ENCODE data around the gene DENND5A. TPM values are rescaled to one million over a fixed set of nuclear protein-coding genes. Genes with fewer than 3 reads are reported as not detected.

DENND5A gene
- total RNA-seq, 4 donors from 2014 or later, result 103 to 135 (median 108) TPM

- intact Hi-C loops (cut with DNase I), result no loop called here
- Histone ChIP-seq H3K27ac (replicated peaks in 1 of 4) (no peak overlapping the region), H3K27me3 (no peaks in the 10 kb centered on the region), H3K4me3 (no peak overlapping the region), H3K9me3 (peaks cover 0 to 11% (median 7%) of the 10 kb centered on the region in 4 donors), H3K36me3 (no peaks in the 10 kb centered on the region), H3K4me1 (no peaks in the 10 kb centered on the region)
- DNase-seq (ENCODE audit: extremely low spot score), result no peak
- WGBS, result 94% methylated on average over 2 of the region's 2 CpGs
- TF ChIP-seq POLR2AphosphoS5 (IDR thresholded peaks at IDR 0.05) (no peak), CTCF (IDR thresholded peaks at IDR 0.05) (no peak), POLR2A (IDR thresholded peaks at IDR 0.05; ENCODE audit: low read depth) (no peak), EP300 (IDR thresholded peaks at IDR 0.05) (no peak)
Measured at GRCh38 chr11:9112075-9112474, 153.1 kb downstream of the DENND5A start.

GRCh38 chr11:9109858-9110731 is 155.1 kb downstream of the DENND5A start:
- Histone ChIP-seq H3K27me3 (no peaks in the 10 kb centered on the region), H3K36me3 (no peaks in the 10 kb centered on the region), H3K4me3 (no peak overlapping the region), H3K27ac (replicated peaks in 1 of 4) (no peak overlapping the region), H3K9me3 (peaks cover 0 to 11% (median 7%) of the 10 kb centered on the region in 4 donors), H3K4me1 (no peaks in the 10 kb centered on the region)
- TF ChIP-seq EP300 (IDR thresholded peaks at IDR 0.05), result no peak
- no peak for TF ChIP-seq POLR2AphosphoS5 (IDR thresholded peaks at IDR 0.05)
- TF ChIP-seq CTCF (IDR thresholded peaks at IDR 0.05), result no peak
- TF ChIP-seq POLR2A (IDR thresholded peaks at IDR 0.05; ENCODE audit: low read depth), result no peak
- intact Hi-C loops (cut with DNase I), result no loop called here
- WGBS, result 79% methylated on average over 3 of the region's 3 CpGs
- peak; percentile 50 for DNase-seq (ENCODE audit: extremely low spot score)

DNA sequence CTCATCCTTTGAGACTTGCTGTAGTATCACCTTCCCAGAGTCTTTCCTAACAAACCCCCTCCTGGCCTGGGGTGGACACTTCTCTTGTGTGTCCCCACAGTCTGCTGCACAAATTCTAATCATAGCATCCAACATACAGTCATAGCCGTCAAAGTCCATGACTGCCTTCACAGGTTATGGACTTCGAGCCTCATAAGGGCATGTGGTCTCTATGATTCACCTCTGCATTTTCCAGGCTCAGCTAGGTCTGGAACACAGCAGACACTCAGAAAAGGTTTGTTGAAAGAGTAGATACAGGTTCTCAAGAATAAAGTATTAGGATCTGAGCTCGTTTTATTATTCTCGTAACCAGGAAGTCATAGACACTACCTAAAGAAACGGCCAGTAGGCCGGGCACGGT is 160.6 kb downstream of the DENND5A start:
- Histone ChIP-seq H3K4me1 (no peaks in the 10 kb centered on the region), H3K27ac (replicated peaks in 1 of 4) (no peak overlapping the region), H3K4me3 (no peak overlapping the region), H3K36me3 (no peaks in the 10 kb centered on the region), H3K27me3 (no peaks in the 10 kb centered on the region), H3K9me3 (no peaks in the 10 kb centered on the region)
- DNase-seq (ENCODE audit: extremely low spot score), result peak; percentile 34
- TF ChIP-seq POLR2A (IDR thresholded peaks at IDR 0.05; ENCODE audit: low read depth) (no peak), POLR2AphosphoS5 (IDR thresholded peaks at IDR 0.05) (no peak), CTCF (IDR thresholded peaks at IDR 0.05) (no peak), EP300 (IDR thresholded peaks at IDR 0.05) (no peak)
- intact Hi-C loops (cut with DNase I), result no loop called here
- 96% methylated on average over 7 of the region's 7 CpGs for whole genome bisulfite sequencing

- no peaks in the 10 kb centered on the region for H3K27me3 ChIP-seq
- no peaks in the 10 kb centered on the region for H3K36me3 ChIP-seq
- no peak overlapping the region for H3K27ac ChIP-seq (replicated peaks in 1 of 4)
- no peak overlapping the region for H3K4me3 ChIP-seq
- 94% methylated on average over 7 of the region's 7 CpGs for WGBS
- TF ChIP-seq CTCF (IDR thresholded peaks at IDR 0.05), result no peak
- no peak for TF ChIP-seq POLR2AphosphoS5 (IDR thresholded peaks at IDR 0.05)
- no peak for TF ChIP-seq POLR2A (IDR thresholded peaks at IDR 0.05; ENCODE audit: low read depth)
- no peak for TF ChIP-seq EP300 (IDR thresholded peaks at IDR 0.05)
- intact Hi-C loops (cut with DNase I), result no loop called here
- DNase-seq (ENCODE audit: extremely low spot score), result peak; percentile 89
- H3K9me3 ChIP-seq, result no peaks in the 10 kb centered on the region
- no peaks in the 10 kb centered on the region for H3K4me1 ChIP-seq
Measured at GRCh38 chr11:9103542-9104276, 161.4 kb downstream of the DENND5A start.

Measured in esophagus muscularis mucosa (tissue), 4 donors.